NCI-H446 treated with DMSO at 0.1 percent for 48 hours (cell line): Measurements from ENCODE around the gene DCDC1.
A peak's percentile ranks its signal among the peaks of the same experiment; 100 is the strongest.
"Not testable (repeated sequence)": the region's sequence is repeated elsewhere in the genome, so short reads cannot be mapped to it uniquely, and the experiment has no call there.

Experiments used
- DNase-seq: peaks from one replicate; lab custom pipeline; 2025; lab: John Stamatoyannopoulos, UW

DCDC1 gene

GRCh38 chr11:30990625-30991296, 378.8 kb downstream of the DCDC1 start:
- no peak for DNase-seq

GRCh38 chr11:30987819-30988218, 381.7 kb downstream of the DCDC1 start:
- no peak for DNase-seq

- DNase-seq, result no peak
Measured at GRCh38 chr11:30985536-30985935, 384.0 kb downstream of the DCDC1 start.

- DNase-seq, result no peak
Measured at GRCh38 chr11:30984827-30985226, 384.7 kb downstream of the DCDC1 start.

- peak; percentile 49 for DNase-seq
Measured at GRCh38 chr11:30984442-30984816, 385.1 kb downstream of the DCDC1 start.

- DNase-seq, result peak; percentile 15
Measured at GRCh38 chr11:30983776-30984441, 385.6 kb downstream of the DCDC1 start.

GRCh38 chr11:30983143-30983542, 386.4 kb downstream of the DCDC1 start:
- DNase-seq, result no peak

DNA sequence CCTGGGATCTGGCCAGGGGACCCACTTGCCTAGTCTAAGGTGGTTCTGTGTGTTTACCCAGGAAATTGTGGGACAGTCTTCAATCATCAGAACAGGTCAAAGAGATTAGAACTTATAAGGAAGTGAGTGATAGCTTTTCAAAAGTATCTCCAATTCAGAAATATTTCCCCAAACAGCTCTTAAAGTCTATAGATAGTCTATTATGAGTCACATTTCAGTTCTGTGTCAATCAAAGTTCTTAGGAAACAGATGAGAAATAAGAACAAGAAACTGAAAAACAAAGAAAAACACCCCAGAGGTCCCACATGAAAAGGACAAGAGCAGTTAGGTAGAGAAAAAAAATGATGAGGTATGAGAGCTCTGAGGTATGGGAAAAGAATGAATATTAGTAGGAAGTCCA, 402.0 kb downstream of the DCDC1 start:
- DNase-seq, result no peak

DNA sequence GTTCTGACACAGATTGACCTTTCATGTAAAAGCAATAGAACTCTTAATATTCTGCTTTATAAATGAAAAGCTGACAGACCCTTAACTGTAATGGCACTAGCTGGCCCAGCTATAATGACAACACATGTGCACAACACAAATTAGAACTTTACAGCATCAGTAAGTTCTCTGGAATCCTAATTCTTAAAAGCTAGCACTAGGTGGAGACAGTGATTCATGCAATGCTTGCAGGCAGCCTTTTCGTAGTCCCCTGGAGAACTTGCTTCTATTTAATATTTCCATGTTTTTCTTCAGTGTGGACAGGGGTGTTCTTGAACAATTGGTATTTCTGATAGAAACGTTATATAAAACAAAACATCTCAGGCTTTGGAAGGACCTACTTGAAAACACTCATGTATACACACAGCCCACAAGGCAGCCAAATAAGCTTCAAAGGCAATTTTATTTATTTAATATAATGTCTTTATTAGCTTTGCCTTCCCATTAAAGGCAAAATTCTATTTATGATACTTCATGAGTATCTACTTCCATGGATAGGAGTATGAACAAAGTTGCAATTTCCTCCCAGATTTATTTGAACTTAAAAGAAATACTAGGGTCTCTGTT, 409.0 kb downstream of the DCDC1 start:
- DNase-seq, result peak; percentile 72

DNA sequence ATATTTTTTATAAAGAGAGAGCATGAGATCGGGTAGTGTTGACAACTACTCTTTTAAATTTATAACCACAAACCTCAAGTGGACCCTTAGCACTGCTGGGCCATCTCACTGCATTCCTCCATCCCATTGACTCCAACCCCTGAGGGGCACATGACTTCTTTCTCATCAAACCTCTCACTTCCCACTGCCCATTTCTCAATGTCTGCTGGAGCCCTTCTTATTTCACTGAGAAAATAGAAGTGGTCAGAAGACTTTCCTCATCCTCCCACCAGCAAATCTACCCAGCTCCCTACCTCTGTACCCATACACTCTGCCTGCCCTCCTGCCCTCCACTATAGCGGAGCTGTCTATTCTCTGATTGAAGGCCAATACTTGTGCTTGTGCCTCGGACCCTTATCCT, 412.8 kb downstream of the DCDC1 start:
- DNase-seq, result no peak

GRCh38 chr11:30949838-30950237, 419.7 kb downstream of the DCDC1 start:
- no peak for DNase-seq

DNA sequence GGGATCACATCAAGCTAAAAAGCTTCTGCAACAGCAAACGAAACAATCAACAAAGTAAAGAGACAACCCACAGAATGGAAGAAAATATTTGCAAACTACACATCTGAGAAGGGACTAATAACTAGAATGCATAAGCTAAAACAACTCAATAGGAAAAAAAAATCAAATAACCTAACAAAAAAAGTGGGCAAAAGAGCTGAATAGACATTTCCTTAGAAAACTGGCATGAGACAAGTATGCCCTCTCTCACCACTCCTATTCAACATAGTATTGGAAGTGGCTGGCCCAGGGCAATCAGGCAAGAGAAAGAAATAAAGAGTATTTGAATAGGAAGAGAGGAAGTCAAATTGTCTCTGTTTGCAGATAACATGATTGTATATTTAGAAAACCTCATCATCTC, 421.8 kb downstream of the DCDC1 start:
- DNase-seq, result not testable (repeated sequence)

GRCh38 chr11:30938810-30939209, 430.7 kb downstream of the DCDC1 start:
- DNase-seq, result no peak

GRCh38 chr11:30938171-30938570, 431.4 kb downstream of the DCDC1 start:
- DNase-seq, result no peak

DNA sequence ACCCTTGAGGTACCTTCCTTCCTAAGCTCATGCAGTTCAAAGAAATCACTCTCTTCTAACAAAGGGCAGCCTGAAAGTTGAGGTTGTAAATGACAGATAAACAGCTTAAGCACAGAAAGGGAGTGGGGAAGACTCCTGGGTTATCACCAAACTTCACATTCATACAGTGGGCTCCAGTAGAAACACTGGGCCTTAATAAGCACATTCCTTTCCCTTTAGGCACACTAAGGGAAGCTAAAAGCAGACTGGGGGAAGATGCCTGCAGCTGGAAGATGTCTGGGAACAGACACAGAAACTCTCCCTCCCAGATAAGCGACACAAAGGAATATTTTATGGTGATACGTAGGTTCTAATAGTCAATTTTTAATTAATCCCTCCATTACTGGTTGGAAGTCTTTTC, 433.0 kb downstream of the DCDC1 start:
- no peak for DNase-seq

DNA sequence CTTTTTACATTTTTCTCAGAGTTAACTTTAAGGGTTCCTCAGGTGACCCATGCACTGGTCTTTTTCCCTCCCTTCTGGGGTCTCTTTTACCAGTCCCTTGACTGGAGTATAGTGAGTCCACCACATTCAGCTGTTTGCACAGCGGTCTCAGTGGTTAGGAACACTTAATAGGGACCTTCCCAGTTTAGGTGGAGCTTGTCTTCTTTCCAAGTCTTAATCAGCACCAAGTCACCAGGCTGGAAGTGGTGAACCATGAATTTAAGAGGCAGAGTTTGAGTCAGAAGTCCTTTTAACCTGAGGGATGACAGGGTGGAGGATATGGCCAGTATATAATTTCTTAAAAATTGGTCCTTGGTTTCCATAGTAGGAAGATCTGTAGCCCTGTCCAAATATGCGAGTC, 433.7 kb downstream of the DCDC1 start:
- no peak for DNase-seq

DNA sequence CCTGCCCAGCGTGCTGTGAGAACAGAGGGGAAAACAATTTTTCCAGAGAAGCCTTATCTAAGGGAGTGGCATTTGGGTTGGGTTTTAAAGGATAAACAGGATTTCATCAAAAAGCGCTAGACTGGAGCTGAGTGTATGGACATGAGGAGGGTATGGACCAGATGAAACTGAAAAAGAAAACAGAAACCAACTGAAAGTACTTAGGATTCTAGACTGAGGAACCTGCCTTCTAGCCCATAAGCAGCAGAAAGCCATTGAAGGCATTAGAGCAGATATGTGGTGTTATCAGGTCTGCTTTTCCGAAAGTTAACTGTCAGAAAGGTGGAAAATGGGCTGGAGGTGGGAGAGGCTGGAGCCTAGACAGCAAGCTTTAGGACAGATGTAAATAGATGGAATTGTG, 443.4 kb downstream of the DCDC1 start:
- DNase-seq, result no peak

GRCh38 chr11:30921811-30922210, 447.7 kb downstream of the DCDC1 start:
- DNase-seq, result no peak

DNA sequence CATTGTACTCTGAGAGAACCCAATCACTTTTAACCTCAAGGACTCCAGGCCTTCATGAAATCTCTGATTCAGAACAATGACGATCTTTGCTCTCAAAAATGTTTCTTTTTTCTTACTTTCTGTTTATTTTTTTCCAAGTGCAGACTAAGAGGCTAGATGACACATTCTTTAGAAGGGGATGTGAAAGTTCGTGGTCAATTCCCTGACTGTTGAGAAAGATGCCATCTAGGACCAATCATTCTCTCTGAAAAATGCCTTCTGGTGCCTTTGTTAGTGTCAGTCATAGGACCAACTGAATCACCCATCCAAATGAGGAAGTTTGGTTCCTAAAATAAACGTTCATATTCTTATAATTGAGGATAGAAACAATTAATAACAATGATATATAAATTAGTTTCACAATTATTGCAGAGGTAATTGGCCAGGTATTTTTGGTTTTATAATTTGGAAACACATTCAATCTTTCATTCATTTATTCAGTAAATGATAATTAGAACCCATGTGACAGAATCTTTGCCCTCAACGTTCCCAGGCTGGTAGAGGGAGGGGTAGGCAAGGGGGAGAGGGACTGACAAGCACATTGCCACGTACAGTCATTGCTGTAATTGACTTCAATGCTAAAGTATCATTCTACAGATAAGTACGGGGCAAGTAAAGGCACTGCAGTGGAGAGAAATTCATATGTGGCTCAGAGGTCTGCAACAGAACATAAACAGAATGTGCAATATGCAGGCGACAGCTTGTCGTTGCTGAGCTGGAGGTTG, 450.0 kb downstream of the DCDC1 start:
- no peak for DNase-seq

- DNase-seq, result no peak
Measured at GRCh38 chr11:30917859-30918478, 451.6 kb downstream of the DCDC1 start.

GRCh38 chr11:30917266-30917665, 452.3 kb downstream of the DCDC1 start:
- no peak for DNase-seq

DNA sequence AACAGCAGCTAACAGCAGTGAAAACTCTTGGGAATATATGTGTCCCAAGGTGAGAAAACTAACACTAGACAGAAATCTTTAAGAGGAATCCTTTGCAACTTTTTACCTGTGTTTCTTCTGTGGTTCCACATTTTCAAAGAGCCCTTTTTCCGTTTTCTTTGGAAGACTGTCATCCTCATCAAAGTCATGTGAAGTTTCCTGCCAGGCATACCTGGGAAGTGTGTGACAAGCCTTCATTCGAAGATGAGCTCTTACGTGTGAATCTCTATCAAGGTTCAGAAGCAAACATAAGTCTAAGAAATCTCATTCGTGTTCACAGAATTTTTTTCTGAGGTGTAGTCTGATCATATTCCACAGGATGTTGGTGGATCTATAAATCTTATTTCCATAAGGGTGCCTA, 452.8 kb downstream of the DCDC1 start:
- DNase-seq, result no peak
